Mesenteric fat pad (tissue), 1 donor: ENCODE data around the gene FCRLB. TPM values are rescaled to one million over a fixed set of nuclear protein-coding genes. Genes with fewer than 3 reads are reported as not detected.
A peak's percentile ranks its signal among the peaks of the same experiment; 100 is the strongest.
"Not testable (repeated sequence)": the region's sequence is repeated elsewhere in the genome, so short reads cannot be mapped to it uniquely, and the experiment has no call there.

Source experiments
- DNase-seq: peaks from one replicate; pipeline ENCODE4 v3.0.0-alpha.2; 2020; ENCODE audit warnings: low spot score
- total RNA-seq: library from RNA; stranded (reverse); fragmentation: NEBNext Ultra II Directional; extraction: Animal tissue kit (Norgen Biotek cat#: 25700); gene quantifications from one replicate; pipeline ENCODE4 v1.2.1, GENCODE V29; 2021
- donor health status: DM: yes; HTN: yes; CAD: no.

The FCRLB gene
- total RNA-seq, 1 donor from 2014 or later: 0.48 TPM

- no peak for DNase-seq
These were observed 2.6 kb upstream of the FCRLB start for GRCh38 chr1:161718559-161719324.

GRCh38 chr1:161719325-161719611 lies 2.1 kb upstream of the FCRLB start:
- DNase-seq: no peak

GRCh38 chr1:161720422-161720821 lies 922 bp upstream of the FCRLB start:
- DNase-seq: no peak

GRCh38 chr1:161721738-161722343 lies 497 bp downstream of the FCRLB start:
- DNase-seq: no peak

DNA sequence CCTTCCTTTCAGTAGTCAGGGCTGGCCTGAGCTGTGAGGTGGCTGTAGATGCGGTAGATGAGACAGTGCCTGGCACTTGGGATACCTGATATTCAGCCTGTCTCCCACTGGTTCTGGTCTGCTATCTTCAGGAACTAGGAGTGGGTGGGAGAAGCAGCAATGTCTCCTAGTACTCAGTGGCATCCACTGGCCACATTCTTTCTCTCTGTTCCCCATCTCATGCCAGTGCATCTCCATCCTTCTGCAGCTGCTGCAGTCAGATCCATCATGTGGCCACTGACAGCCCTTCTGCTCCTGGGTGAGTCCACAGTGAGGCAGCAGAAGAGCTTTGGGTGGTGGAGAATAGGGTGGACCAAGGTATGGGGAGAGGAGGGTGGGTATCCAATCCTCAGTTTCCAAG lies 1.1 kb downstream of the FCRLB start:
- DNase-seq: no peak

DNA sequence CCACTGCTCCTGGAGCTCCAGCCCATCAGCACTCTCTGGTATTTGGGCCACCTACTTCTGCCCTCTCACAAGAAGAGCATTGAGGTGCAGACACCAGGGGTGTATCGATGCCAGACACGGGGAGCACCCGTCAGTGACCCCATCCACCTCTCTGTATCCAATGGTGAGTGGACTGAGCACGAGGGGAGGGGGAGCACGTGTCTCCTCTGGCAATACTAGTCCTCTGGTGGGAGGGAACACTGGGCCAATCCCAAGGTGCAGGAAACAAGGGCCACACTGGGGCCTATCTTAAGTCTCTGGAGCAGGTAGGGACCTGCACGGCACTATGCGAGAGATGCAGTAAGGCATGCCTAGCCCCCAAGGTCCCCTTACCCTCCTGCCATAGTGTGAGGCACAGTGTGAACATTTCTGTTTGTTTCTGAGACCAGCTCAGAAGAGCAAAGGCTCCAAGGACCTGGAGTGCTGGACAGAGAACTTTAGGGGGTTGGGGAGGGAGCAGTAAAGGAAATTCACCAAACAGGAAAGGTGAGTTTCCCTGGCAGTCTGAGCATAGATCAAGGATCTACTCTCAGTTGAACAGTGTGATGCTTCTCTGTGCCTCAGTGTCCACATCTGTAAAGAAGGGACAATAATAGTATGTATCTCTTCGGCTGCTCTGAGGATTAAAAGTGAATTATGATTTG lies 2.3 kb downstream of the FCRLB start:
- no peak for DNase-seq

DNA sequence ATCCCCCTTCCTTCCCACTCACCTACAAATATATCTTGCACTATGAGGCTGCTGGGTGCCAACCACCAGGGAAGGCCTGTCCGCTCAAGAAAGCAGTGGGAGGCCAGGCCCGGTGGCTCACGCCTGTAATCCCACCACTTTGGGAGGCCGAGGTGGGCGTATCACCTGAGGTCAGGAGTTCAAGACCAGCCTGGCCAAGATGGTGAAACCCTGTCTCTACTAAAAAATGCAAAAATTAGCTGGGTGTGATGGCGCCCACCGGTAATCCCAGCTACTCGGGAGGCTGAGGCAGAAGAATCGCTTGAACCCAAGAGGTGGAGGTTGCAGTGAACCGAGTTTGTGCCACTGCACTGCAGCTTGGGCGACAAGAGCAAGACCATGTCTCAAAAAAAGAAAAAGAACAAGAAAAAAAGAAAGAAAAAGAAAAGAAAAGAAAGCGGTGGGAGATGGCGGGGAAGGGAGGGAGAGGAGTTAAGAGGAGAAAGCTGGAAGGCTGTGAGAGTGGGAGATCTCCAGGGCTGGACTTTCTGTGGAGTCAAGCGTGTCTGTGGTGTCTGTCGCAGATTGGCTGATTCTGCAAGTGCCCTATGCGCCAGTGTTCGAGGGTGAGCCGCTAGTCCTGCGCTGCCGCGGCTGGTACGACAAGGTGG lies 4.0 kb downstream of the FCRLB start:
- DNase-seq: not testable (repeated sequence)

- no peak for DNase-seq
These were observed 4.6 kb downstream of the FCRLB start for GRCh38 chr1:161725908-161726472.

GRCh38 chr1:161726473-161727255 lies 5.3 kb downstream of the FCRLB start:
- peak; percentile 92 for DNase-seq

- DNase-seq: no peak
These were observed 6.0 kb downstream of the FCRLB start for GRCh38 chr1:161727256-161727924.

- no peak for DNase-seq
These were observed 7.3 kb downstream of the FCRLB start for GRCh38 chr1:161728376-161729226.

DNA sequence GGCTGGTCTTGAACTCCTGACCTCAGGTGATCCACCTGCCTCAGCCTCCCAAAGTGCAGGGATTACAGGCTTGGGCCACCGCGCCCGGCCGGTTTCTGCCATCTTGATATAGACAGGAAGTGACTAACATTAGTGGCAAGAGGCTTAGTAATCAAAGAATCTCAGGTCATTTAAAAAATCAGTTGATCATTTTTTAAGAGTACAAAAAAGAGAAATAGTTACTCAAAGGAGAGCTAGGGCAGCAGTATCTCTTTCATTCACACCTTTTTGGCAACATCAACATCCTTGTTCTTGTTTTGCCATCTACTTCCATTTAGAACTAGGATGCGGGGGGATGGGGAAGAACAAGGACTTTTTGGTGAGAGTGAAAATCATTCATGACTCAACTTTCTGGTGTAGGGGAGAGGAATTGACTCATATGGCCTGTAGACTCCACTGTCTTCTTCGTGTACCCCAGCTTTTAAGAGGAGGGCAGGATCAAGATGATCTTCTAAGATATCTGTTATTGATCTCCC lies 8.8 kb downstream of the FCRLB start:
- DNase-seq: no peak

GRCh38 chr1:161731241-161731640 lies 9.9 kb downstream of the FCRLB start:
- no peak for DNase-seq

DNA sequence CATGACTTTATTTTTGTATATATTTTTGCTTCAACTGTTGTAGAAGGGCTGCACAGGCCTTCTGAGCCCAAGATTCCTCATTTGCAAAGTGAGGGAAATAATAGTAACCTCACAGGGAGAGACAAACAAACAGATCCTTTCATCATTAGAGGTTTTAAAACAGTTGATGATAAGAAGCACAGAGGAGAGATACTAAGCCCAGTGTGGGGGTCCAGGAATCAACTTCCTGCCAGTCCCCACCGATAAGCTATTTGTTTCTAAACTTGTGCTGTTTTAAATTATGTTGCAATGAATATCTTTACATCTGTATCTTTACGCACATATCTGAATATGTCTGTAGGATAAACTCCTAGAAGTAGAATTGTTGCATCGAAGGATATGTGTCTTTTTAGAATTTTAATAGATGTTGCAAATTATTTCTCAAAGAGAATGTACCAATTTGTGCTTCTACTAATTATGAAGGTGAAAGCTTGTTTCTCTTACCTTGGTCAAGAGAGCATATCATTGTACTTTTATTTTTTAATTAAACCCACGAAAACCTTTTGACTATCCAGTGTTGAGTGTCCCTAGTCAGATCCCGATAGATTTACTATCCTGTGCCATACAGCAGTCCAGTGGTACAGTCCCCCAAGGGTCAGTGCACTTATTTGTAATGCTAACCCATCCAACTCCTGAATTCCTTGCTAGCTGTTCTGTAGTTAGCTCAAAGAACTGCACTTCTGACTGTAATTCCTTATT lies 10.8 kb downstream of the FCRLB start:
- no peak for DNase-seq

GRCh38 chr1:161733526-161733925 lies 12.2 kb downstream of the FCRLB start:
- no peak for DNase-seq

DNA sequence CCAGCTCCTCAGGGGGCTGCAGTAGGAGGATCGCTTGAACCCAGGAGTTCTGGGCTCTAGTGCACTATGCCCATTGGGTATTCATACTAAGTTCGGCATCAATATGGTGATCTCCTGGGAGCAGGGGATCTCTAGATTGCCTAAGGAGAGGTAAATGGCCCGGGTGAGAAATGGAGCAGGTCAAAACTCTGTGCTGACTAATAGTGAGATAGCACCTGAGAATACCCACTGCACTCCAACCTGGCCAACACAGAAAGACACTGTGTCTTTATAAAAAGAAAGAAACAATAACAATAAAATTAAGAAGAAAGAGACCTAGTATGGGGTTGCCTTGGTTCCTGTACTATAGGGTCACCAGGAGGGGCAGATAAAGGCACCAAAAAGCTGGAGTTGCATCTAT lies 14.5 kb downstream of the FCRLB start:
- no peak for DNase-seq

GRCh38 chr1:161736335-161736969 lies 15.1 kb downstream of the FCRLB start:
- DNase-seq: no peak

DNA sequence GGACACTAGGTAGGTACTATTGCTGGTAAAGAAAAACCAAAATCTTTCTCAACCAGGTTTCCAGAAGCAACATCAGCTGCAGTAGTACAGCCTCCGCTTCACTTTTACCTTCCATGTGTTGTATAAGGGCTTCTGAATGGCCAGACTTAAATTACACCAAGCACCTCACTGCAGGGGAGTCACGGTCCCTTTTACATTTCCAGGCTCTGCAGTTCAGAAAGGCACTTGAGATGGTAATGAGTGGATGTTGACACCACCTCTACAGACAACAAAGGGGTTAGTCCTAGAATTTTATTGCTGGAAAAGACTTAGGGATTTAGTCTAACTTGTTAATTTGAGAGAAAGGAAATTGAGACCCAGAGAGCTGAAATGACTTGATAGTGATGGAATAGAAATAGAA lies 16.3 kb downstream of the FCRLB start:
- no peak for DNase-seq
